Right kidney (tissue), 1 donor: Measurements from ENCODE around the gene VENTX.
A peak's percentile ranks its signal among the peaks of the same experiment; 100 is the strongest.
"Not testable (repeated sequence)": the region's sequence is repeated elsewhere in the genome, so short reads cannot be mapped to it uniquely, and the experiment has no call there.

ENCODE experiments used
- DNase-seq: peaks from one replicate; pipeline ENCODE4 v3.0.0-alpha.2; 2016

Gene VENTX

DNA sequence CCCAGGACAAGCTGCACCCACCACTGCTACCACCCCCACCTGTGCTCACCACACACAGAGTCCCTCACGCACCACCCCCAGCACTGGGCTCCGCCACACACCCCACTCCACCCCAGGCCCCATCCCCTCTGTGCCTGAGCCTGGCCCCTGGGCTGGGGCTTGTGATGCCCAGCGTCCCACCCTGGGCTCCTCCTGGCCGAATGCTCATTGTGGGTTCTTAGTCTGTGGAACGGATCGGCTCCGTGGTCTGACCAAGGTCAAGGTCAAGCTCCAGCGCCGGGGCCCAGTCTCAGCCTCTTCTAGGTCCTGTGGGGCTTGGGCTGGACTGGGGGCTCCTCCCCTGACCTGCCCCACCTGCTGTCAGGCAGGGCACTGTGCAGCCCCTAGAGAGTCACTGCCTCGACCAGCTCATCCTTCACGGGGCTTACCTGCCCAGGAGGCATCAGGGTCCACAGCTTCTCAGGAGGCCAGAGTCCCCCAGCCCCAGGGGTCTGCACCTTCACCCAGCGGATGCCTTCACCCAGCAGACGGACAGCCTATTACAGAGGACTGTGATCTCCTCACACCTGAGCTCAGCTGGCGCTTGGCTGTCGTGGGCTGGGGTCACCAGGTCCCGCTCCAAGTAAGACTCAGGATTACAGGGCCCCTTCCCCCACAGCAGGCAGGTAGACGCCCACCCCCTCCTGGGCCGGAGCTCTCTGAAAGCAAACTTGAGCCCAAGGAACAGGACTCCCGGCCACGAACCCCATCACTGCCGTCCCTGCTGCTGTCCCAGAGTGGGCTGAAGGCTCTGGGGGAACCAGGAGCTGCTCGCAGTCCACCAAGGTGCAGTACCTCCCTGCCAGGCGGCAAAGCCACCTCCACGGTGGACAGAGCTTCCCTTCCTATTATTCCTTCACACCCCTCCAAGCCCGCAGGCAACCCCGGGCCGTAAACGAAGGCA, 22.9 kb upstream of the VENTX start:
- no peak for DNase-seq

DNA sequence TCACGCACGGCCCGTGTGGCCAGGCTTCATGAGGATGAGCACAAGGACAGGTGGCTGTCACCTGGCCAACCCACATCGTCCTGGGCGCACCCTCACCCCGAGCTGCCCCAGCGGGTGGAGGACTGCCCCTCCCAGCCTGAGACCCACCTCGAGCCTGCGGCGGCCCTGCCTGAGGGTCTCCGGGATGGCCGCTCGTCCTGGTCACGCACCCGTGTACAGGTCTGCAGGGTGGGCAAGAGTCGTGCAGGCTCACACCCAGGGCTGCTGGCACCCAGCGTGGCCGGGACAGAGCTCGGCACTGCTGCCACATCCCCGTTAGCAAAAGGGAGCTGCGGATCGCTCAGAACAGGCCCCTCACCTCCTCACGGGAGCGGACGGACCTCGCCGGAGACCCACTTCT, 22.1 kb upstream of the VENTX start:
- DNase-seq = no peak

DNA sequence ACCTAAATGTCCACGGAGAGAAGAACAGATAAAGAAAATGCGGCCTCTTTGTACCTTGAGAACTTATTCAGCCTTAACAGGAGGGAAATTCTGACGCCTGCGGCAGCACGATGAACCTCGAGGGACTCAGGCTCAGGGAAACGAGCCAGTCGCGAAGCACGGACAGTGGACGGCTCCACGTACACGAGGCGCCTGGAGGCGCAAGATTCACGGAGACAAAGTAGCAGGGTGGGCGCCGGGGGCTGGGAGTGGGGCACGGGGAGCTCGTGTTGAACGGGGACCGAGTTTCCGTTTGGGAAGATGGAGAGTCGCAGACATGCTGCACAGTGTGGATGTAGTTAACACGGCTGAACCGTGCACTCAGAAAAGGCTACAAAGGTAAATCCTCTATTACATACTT, 20.9 kb upstream of the VENTX start:
- DNase-seq = no peak

DNA sequence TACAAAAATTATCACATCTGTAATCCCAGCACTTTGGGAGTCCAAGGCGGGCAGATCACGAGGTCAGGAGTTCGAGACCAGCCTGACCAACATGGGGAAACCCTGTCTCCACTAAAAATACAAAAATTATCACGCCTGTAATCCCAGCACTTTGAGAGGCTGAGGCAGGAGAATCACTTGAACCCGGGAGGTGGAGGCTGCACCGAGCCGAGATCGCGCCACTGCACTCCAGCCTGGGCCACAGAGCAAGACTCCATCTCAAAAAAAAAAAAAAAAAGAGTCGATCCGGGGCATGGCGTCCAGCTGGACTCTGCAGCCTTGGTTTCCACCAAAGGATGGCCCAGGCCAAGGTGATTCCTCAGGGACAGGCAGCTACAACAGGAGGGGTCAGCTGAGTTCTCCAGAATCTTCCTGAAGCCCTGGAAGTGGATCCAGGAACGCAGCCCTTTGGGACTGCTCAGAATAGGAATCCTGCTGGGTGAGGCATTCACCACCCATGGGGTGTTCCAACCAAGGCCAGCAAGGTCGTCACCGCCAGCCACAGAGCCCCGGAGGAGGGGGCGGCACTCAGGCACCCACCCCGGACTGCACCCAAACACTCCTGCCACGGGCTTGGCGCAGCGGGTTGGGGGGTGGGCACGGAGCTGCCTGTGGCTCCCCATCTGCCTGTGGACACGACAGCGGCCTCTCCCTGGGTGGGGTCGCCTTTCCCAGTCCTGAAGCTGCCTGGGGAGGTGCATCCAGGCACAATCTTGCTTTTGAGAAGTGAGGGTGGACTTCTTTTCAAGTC, 19.7 kb upstream of the VENTX start:
- DNase-seq = no peak

DNA sequence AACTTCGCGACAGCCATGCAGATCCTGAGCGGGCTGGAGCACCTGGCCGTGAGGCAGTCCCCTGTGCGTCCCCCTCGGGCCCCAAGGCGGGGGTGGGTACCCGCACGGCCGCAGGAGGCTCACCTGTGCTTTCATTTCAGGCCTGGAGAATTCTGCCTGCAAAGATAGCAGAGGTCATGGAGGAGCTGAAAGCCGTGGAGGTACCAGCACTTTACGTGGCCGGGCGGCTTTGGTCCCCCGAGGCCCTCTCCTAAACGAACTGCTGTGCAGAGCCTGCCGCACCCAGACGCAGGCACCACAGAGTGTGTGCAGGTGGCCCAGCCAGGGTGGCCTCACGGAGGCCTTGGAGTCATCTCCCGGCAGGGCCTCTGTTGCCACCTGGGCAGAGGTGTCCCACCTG, 18.8 kb upstream of the VENTX start:
- no peak for DNase-seq

DNA sequence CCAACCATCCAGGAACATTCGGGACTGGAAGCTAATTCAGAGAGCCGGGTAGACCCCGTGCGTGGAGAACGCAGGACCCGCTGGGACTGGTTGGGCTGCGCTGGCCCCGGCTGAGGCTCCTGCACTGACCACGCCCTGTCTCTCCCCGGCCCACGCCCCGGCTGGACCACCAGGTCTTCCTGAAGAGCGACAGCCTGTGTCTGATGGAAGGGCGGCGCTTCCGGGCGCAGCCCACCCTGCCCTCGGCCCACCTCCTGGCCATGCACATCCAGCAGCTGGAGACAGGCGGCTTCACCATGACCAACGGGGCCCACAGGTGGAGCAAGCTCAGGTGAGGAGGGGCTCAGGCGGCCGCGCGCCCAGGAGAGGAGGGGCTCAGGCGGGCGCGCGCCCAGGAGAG, 17.9 kb upstream of the VENTX start:
- DNase-seq = peak; percentile 57

DNA sequence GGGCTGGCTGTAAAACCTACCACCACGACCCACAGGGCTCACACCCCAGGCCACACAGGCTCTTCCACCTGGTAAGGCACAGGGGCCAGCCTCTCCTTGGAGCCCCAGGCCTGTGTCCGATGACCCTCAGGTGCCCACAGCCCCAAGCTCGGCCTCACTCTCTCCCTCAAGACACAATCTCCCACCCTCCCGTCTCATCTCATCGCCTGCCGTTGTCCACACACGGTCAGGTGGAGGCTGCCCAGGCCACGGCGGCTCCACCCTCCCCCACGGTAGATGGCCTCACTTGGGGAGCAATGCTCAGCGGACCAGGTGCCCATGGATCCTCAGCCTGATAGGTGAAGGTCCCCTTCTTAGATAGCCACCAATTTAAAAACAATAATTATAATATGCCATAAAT, 16.3 kb upstream of the VENTX start:
- no peak for DNase-seq

DNA sequence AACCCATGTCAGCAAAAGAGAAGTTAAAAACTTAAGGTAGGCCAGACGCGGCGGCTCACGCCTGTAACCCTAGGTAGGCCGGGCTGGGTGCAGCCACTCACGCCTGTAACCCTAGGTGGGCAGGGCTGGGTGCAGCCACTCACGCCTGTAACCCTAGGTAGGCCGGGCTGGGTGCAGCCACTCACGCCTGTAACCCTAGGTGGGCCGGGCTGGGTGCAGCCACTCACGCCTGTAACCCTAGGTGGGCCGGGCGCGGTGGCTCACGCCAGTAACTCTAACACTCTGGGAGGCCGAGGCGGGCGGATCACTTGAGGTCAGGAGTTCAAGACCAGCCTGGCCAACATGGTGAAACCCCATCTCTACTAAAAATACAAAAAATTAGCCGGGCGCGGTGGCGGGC, 15.9 kb upstream of the VENTX start:
- DNase-seq = not testable (repeated sequence)

DNA sequence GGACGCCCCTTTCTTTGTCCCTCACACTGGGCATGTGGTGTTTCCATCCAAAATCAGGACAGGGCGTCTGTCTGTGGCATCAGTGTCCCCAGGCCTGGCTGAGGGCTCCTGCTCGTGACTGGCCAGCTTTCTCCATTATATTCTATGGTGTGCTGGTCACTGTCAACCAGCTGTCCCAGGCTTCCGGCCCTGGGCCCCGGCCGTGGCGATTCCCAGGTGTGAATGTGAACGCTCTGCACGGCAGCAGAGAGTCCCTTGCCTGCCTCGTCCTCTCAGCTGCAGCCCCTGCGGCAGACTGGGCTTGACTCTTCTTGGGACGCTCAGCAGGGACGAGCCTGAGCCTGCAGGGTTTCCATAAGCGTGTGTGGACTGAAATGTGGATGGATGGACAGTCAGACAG, 13.6 kb upstream of the VENTX start:
- no peak for DNase-seq

DNA sequence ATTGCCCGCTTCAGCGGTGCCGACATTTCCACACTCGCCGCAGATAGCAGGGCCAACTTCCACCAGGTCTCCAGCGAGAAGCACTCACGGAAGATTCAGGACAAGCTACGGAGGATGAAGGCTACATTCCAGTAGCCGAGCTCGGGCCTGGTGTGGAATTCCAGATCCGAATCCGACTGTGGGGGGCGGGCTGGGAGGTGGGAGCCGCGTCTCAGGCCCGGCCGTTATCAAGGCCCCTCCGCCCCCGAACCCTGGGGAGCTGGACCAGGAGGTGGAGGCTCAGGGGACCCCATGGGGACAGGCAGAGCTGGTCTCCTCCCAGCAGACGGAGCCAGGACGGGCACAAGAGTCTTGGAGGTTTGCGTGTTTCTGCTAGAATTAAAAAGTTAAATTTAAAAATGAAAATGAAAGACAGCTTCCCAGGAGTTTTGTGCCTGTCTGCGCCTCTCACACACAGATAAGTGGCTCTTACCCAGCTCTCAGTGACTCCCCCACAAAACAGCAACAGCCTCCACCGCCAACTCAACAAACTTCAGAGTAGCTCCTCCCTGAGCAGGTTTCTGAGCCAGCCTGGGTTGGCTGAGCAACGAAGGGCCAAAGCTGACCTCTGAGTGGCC, 12.8 kb upstream of the VENTX start:
- peak; percentile 61 for DNase-seq

DNA sequence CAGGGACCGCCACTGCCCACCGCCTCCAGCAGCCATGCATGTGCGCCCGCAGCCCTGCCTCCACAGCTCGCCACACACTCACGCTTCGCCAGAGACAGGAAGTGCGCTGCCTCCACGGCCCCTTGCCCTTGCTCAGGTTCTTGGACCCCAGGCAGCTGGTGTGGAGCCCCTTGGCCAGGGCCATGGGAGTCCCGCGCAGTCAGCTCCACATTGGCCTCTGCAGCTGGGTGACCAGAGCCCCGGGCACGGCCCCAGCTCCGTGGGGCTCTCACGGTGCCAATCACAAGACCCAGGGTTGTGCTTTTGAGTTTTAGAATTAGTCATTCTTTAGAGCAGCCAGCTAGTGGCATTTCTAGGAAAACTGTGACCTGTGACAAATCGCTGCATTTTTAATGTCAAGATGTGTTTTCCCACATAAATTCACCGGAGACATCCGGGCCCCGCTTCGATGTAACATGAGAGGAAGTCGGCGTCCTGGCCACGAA, 11.9 kb upstream of the VENTX start:
- no peak for DNase-seq

DNA sequence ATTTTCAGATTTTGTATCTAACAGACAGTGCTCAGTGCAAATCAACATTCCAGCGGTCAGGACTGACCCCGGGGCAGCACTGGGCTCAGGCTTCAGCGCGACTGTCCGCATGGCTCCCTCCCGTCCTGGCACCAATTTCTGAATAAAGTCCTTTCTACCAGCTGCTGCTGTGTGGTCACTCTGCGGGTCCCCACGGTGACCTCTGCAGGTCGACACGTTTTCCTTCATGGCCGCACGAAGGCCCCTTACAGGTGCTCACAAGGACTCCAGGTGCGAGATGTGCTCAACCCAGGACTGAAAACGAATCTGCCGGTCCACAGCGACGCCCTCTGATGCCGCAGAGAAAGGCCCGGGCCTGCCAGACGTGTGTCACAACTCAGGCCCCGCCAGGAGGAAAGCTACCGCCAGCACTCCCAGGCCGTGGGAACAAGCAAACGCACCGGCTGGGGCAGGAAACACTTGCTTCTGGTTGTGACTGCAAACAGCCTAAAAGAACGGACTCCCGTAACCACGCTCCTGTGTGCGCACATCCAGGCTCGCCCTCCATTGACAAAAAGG, 11.3 kb upstream of the VENTX start:
- no peak for DNase-seq

DNA sequence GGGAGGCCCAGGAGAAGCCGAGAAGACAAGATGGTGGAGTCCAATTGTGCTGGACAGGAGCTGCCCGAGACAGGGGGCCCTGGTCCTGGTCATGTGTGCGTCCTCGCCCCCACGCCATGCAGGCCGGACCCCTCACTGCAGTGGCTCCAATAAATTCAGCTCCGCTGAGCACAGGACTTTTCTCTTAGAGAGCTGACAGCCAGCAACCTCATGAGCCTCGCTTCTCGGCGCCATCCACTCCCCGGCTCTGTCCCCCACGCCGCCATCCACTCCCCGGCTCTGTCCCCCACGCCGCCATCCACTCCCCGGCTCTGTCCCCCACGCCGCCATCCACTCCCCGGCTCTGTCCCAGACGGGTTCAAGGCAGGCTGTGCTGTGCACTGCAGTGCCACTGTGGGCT, 10.4 kb upstream of the VENTX start:
- no peak for DNase-seq

DNA sequence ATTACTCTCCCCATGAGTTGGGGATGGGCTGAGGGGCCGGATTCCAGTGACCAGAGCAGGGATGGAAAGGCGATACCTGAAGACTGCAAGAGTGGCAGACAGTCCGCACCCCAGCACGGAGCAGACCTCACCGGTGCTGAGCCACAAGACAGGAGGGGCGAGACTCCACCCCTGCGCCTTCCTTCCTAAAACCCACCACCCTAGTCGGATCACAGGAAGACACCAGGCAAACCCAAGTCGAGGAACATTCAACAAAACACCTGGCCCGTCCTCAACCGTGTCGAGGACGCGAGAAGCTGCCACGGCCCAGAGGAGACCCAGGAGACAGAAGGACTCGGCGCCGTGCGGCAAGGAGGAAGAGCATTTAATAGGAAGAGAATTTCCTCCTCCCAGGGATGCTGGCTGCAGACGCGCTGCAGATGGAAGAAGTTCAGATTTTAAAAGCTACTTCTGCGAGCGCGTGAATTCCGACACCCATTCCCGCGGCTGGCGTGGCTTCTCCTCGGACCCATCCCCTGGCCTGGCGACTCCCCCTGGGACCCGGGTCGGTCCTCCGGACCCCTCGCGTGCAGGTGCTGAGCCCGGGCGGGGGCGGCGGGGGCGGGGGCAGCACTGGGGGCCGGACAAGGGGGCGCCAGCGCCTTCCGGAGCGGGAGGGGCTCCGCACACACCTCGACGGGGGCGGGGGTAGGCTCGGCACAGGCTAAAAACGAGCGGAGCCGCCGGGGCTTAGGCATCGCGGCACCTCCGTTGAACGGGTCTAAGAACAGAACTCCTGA, 8.2 kb upstream of the VENTX start:
- DNase-seq = no peak

DNA sequence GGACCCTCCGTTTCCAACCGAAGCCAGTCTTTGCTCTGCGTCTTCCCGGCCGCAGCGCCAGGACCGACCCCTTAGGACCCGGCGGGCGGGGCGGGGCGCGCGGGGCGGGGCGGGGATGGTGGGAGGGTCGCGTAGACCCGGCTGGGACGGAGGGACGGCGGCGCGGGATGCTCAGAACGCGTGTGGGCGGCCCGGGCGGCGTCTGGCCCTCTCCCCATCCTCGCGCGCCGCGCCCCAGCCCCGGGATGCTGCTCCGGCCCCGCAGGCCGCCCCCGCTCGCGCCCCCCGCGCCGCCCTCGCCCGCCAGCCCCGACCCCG, 7.7 kb upstream of the VENTX start, which contains the start of gene UTF1:
Gene UTF1 (plus strand): TSS at position 174 of the 318 bp plus-strand sequence. CDS start 72 bp downstream, at position 246.
- no peak for DNase-seq

DNA sequence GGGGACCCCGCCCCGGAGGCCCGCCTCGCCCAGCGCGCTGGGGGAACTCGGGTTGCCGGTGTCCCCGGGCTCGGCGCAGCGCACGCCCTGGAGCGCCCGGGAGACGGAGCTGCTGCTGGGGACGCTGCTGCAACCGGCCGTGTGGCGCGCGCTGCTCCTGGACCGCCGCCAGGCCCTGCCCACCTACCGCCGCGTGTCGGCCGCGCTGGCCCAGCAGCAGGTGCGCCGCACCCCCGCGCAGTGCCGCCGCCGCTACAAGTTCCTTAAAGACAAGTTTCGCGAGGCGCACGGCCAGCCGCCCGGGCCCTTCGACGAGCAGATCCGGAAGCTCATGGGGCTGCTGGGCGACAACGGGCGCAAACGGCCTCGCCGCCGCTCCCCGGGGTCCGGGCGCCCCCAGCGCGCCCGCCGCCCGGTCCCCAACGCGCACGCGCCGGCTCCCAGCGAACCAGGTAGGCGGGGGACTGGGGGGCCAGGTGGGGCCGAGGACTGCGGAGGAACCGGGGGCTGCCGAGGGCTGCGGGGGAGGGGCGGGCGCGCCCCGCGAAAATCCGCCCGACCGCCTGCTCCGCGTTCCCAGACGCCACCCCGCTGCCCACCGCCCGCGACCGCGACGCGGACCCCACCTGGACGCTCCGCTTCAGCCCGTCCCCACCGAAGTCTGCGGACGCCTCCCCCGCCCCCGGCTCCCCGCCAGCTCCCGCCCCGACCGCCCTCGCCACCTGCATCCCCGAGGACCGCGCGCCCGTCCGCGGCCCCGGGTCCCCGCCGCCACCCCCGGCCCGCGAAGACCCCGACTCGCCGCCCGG, 7.1 kb upstream of the VENTX start:
- no peak for DNase-seq

DNA sequence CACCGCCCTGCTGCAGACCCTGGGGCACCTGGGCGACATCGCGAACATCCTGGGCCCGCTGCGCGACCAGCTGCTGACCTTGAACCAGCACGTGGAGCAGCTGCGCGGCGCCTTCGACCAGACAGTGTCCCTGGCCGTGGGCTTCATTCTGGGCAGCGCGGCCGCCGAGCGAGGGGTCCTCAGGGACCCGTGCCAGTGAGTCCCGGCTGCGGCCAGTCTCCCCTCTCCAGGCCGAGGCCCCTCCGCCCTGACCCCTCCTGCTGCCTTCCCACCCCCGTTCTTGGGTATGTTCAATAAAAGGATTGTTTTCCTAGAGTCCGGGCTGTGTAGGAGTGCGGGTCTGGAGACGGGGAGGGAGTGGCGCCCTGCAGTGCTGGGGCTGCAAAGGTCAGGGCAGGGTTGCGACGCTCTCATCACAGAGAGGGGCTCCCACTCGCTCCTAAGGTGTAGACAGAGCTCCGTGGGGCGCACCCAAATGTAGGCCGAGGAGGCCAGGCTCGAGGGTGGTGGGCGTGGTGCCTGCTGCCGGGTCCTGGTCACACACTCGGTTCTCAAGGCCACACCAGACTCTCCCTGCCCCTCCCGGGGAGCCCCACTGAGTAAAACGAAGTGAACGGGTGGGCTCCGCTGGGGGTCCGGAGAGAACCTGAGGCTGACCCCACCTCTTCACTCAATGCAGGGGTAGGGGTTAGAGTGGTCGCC, 6.3 kb upstream of the VENTX start:
- DNase-seq = no peak

DNA sequence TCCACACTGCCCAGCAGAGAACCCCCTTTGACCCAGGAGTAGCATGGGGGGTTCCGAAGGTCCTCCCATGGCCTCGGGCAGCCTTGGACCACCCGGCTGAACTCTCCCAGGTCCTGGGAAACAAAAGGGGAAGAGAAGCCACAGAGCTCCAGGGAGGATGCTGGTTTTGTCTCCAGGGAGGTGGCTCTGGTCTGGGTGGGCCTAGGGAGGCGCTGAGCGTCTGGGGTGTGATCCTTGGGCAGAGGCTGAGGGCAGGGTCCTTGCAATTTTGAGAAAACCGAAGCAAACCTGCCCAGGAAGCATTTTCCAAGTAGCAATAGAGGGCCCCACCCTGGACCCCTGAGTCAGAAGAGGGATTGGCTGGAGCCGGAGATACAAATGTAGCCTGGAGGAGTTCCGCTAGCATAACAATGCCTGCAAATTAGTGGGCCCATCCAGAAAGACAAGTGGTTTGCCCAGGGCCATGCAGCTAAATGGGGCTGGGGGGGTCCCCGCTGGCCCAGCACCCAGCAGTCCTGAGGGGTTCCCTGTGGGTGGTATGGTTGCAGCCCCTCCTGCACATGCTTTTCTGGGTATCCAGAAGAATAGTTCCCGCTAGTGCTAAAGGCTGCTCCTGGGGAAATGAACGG, 5.6 kb upstream of the VENTX start:
- DNase-seq = no peak

DNA sequence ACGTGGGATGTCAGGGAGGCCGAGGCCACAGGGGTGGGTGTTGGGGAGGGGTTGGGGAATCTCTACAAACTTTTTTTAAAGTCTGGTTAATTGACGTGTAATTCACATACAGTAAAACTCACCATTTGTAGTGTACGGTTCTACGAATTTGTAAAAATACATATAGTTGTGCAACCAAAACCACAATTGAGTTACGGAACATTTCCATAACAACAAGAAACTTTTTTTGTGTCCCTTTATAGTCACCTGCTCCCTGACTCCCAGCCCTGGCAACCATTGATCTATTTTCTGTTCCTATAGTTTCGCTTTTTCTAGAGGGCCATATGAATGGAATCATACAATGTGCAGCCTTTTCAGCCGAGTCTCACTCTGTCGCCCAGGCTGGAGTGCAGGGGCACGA, 2.9 kb upstream of the VENTX start:
- DNase-seq = not testable (repeated sequence)
